A549 (cell line): ENCODE measurements around the gene CD80. TPM values are rescaled to one million over a fixed set of nuclear protein-coding genes. Genes with fewer than 3 reads are reported as not detected.

Source experiments
- ATAC-seq, 2 experiments: fragments of 200-7000 bp in 1 of 2; fragments of >200 bp in 1 of 2; cut with Nextera tagmentation in 1 of 2; cut with Tn5 transposase in 1 of 2; 3 replicates each; pipeline versions ENCODE4 v1.8.0 to v1.9.1; 2018 to 2020; ENCODE audit warnings: mild to moderate bottlenecking in 1 of 2, moderate library complexity in 1 of 2
- CTCF ChIA-PET: fragments of 300-600 bp; sonication (Branson Sonifier 250); formaldehyde crosslinking; extraction: SDS; loops from one replicate; lab custom pipeline; 2021; ENCODE audit warnings: antibody characterized with exemption, inconsistent platforms; lab: Yijun Ruan, JAX
- POLR2A ChIA-PET: fragments of 350-600 bp; formaldehyde crosslinking; extraction: SDS; loops from one replicate; lab custom pipeline; 2021; ENCODE audit warnings: antibody characterized with exemption, inconsistent platforms; lab: Yijun Ruan, JAX
- DNase-seq, 2 experiments: peaks; one replicate each; pipeline versions ENCODE4 v3.0.0 to v3.0.0-alpha.2; 2011 to 2016; ENCODE audit warnings: low read depth in 1 of 2, low spot score in 1 of 2
- FAIRE-seq: peaks from 2 replicates; lab custom pipeline; 2011; peaks lifted over from hg19 to GRCh38; lab: Jason Lieb, UNC
- H3K27ac ChIP-seq, 2 experiments: fragments of >200 bp; sonication (Bioruptor Twin); formaldehyde crosslinking; 3 replicates each; pipeline ENCODE4 v1.5.1; 2016 to 2017
- H3K4me1 ChIP-seq: fragments of >200 bp; sonication (Bioruptor Twin); formaldehyde crosslinking; 3 replicates; pipeline ENCODE4 v1.6.1; 2016
- H3K4me2 ChIP-seq: fragments of >200 bp; sonication (Bioruptor Twin); formaldehyde crosslinking; 3 replicates; pipeline ENCODE4 v1.6.1; 2016
- H3K4me3 ChIP-seq: fragments of >200 bp; sonication (Bioruptor Twin); formaldehyde crosslinking; 3 replicates; pipeline ENCODE4 v1.5.1; 2016
- H3K9me3 ChIP-seq: fragments of >200 bp; sonication (Bioruptor Twin); formaldehyde crosslinking; 3 replicates; pipeline ENCODE4 v1.6.1; 2016
- CBX8 ChIP-seq: fragments of 200-600 bp; sonication (generic); IDR thresholded peaks from 2 replicates; pipeline ENCODE4 v1.6.1; 2016
- CHD4 ChIP-seq: fragments of 200-600 bp; sonication (generic); IDR thresholded peaks from 2 replicates; pipeline ENCODE4 v1.6.1; 2016; ENCODE audit warnings: antibody characterized with exemption, mild to moderate bottlenecking, borderline replicate concordance
- CTCF ChIP-seq: fragments of >200 bp; sonication (Bioruptor Twin); formaldehyde crosslinking; IDR thresholded peaks from 3 replicates; pipeline ENCODE4 v1.5.1; 2016
- EHF ChIP-seq: fragments of 250-450 bp; sonication (Bioruptor Pico); IDR thresholded peaks from 2 replicates; pipeline ENCODE4 v1.5.0; 2020; ENCODE audit warnings: mild to moderate bottlenecking
- EHMT2 ChIP-seq: fragments of 200-600 bp; sonication (generic); IDR thresholded peaks from 2 replicates; pipeline ENCODE4 v1.6.1; 2016; ENCODE audit warnings: antibody characterized with exemption, low read depth, mild to moderate bottlenecking, moderate library complexity
- ELK1 ChIP-seq: fragments of 150-350 bp; IDR thresholded peaks from 2 replicates; pipeline ENCODE4 v1.6.1; 2014; ENCODE audit warnings: low read depth, mild to moderate bottlenecking, low read length
- EP300 ChIP-seq, 2 experiments: fragments of >200 bp; sonication (Bioruptor Twin); formaldehyde crosslinking; IDR thresholded peaks; 2 replicates in 1 of 2; 3 replicates in 1 of 2; pipeline ENCODE4 v1.6.1; 2016 to 2017
- FOXS1 ChIP-seq: fragments of 250-450 bp; sonication (Bioruptor Pico); IDR thresholded peaks from 2 replicates; pipeline ENCODE4 v1.5.0; 2020; ENCODE audit warnings: mild to moderate bottlenecking, moderate library complexity
- GATA3 ChIP-seq: IDR thresholded peaks from 2 replicates; pipeline ENCODE4 v1.6.1; 2012; ENCODE audit warnings: borderline replicate concordance
- JUNB ChIP-seq: fragments of >200 bp; sonication (Bioruptor Twin); formaldehyde crosslinking; IDR thresholded peaks from 2 replicates; pipeline ENCODE4 v1.6.1; 2016
- MAFK ChIP-seq: fragments of 450-650 bp; IDR thresholded peaks from 2 replicates; pipeline ENCODE4 v1.6.1; 2014; ENCODE audit not compliant: partially characterized antibody
- MYC ChIP-seq: IDR thresholded peaks from 2 replicates; pipeline ENCODE4 v1.6.1; 2012; ENCODE audit warnings: mild to moderate bottlenecking, inconsistent platforms, low read length, improper control_type of control experiment, borderline replicate concordance
- POLR2A ChIP-seq: IDR thresholded peaks from 2 replicates; pipeline ENCODE4 v1.6.1; 2012; ENCODE audit warnings: mild to moderate bottlenecking, low read length
- RAD21 ChIP-seq, 2 experiments: fragments of >200 bp in 1 of 2; sonication (Bioruptor Twin) in 1 of 2; formaldehyde crosslinking in 1 of 2; IDR thresholded peaks in 1 of 2; conservative IDR thresholded peaks in 1 of 2; 2 replicates in 1 of 2; 3 replicates in 1 of 2; pipeline ENCODE4 v1.6.1; 2012 to 2018; ENCODE audit warnings: inconsistent platforms in 1 of 2
- RCOR1 ChIP-seq: fragments of 150-350 bp; IDR thresholded peaks from 2 replicates; pipeline ENCODE4 v1.6.1; 2014; ENCODE audit warnings: antibody characterized with exemption, low read length, low read depth
- ZSCAN20 ChIP-seq: fragments of 250-450 bp; sonication (Bioruptor Pico); IDR thresholded peaks from 2 replicates; pipeline ENCODE4 v1.8.0; 2022; ENCODE audit warnings: mild to moderate bottlenecking, moderate library complexity
- WGBS: methylation state at CpG from one replicate; pipeline ENCODE4 v1.1.6; 2017; ENCODE audit errors: missing lambda C conversion rate; 5-methylcytosine and 5-hydroxymethylcytosine counted together
- polyA plus RNA-seq, 4 experiments: library from polyadenylated mRNA; depleted of rRNA in 3 of 4; stranded (reverse); fragments of >200 nt; fragmentation: RNase III in 1 of 4; extraction: RNeasy Plus Mini Kit Qiagen cat#74134 plus additional on column Dnase treatment in 1 of 4; gene quantifications; 2 replicates in 3 of 4; 3 replicates in 1 of 4; pipeline ENCODE4 v1.2.3, GENCODE V29; 2011 to 2017
- TF ChIP-seq, protein P1 (sequence below): fragments of 200-600 bp; sonication (generic); IDR thresholded peaks from 2 replicates; pipeline ENCODE4 v1.6.1; 2016; ENCODE audit warnings: antibody characterized with exemption, mild to moderate bottlenecking, moderate library complexity
- TF ChIP-seq, protein P2 (sequence below): fragments of 450-650 bp; IDR thresholded peaks from 2 replicates; pipeline ENCODE4 v1.6.1; 2014; ENCODE audit warnings: antibody characterized with exemption
- TF ChIP-seq, protein P3 (sequence below): fragments of 250-450 bp; sonication (Bioruptor Pico); IDR thresholded peaks from 2 replicates; pipeline ENCODE4 v1.5.0; 2020; ENCODE audit warnings: low read depth, mild to moderate bottlenecking, moderate library complexity

The CD80 gene
- polyA plus RNA-seq, 2 of the 4 experiments (the other 2 are of a cell fraction): 0.08 TPM; not detected in 1

DNA sequence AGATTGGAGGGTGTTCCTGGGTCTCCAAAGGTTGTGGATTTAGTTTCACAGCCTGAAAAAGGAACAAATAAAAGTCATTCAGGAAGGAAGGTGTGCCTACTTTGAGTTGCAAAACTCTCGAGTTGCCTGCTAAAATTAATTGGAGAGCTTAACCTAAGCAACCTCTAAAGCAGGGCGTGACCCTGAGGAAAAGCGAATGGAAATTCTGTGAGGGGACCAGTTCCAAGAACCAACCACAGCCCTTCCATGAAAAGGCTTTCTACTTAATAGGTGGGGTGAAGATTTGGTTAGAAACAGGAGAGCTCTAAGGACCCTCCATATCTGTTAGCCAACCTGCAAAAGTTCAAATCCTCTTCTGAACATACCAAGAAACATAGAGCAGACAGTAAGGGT is 1.5 kb downstream of the CD80 start:
- CTCF ChIA-PET: interaction anchor here (0.5 to 2.8 kb wide), 4 partner anchors 18 to 674 kb away, joined by 3 to 15 read pairs (median 4); no protein-coding TSS in a partner anchor
- FAIRE-seq: no peak

More for the DNA sequence above, 1.5 kb downstream of the CD80 start:
- no peak overlapping the region for H3K4me3 ChIP-seq
- no peaks in the 10 kb centered on the region for H3K9me3 ChIP-seq
- H3K4me2 ChIP-seq: no peak overlapping the region
- POLR2A ChIA-PET: no interaction called here
- 0 out of 3 replicates have a peak, but pooled peaks cover 3% of the 10 kb centered on the region for H3K4me1 ChIP-seq
- WGBS: 63% methylated on average over 3 of the region's 3 CpGs
- TF ChIP-seq EP300 (IDR thresholded peaks at IDR 0.05) (no peak), GATA3 (no peak), CHD4 (no peak), FOXS1 (CRISPR knock-in tag) (no peak), RAD21 (conservative IDR thresholded peaks at IDR 0.05 in 1 of 2, IDR thresholded peaks at IDR 0.05 in 1 of 2) (no peak), CTCF (no peak), MAFK (no peak), ELK1 (no peak), EHF (no peak), EHMT2 (no peak), JUNB (no peak), ZSCAN20 (CRISPR knock-in tag) (no peak), CBX8 (no peak), POLR2A (no peak), MYC (no peak), RCOR1 (no peak)
- TF ChIP-seq, protein P1, sequence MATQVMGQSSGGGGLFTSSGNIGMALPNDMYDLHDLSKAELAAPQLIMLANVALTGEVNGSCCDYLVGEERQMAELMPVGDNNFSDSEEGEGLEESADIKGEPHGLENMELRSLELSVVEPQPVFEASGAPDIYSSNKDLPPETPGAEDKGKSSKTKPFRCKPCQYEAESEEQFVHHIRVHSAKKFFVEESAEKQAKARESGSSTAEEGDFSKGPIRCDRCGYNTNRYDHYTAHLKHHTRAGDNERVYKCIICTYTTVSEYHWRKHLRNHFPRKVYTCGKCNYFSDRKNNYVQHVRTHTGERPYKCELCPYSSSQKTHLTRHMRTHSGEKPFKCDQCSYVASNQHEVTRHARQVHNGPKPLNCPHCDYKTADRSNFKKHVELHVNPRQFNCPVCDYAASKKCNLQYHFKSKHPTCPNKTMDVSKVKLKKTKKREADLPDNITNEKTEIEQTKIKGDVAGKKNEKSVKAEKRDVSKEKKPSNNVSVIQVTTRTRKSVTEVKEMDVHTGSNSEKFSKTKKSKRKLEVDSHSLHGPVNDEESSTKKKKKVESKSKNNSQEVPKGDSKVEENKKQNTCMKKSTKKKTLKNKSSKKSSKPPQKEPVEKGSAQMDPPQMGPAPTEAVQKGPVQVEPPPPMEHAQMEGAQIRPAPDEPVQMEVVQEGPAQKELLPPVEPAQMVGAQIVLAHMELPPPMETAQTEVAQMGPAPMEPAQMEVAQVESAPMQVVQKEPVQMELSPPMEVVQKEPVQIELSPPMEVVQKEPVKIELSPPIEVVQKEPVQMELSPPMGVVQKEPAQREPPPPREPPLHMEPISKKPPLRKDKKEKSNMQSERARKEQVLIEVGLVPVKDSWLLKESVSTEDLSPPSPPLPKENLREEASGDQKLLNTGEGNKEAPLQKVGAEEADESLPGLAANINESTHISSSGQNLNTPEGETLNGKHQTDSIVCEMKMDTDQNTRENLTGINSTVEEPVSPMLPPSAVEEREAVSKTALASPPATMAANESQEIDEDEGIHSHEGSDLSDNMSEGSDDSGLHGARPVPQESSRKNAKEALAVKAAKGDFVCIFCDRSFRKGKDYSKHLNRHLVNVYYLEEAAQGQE: no peak
- TF ChIP-seq, protein P2, sequence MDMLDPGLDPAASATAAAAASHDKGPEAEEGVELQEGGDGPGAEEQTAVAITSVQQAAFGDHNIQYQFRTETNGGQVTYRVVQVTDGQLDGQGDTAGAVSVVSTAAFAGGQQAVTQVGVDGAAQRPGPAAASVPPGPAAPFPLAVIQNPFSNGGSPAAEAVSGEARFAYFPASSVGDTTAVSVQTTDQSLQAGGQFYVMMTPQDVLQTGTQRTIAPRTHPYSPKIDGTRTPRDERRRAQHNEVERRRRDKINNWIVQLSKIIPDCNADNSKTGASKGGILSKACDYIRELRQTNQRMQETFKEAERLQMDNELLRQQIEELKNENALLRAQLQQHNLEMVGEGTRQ: no peak
- TF ChIP-seq, protein P3, sequence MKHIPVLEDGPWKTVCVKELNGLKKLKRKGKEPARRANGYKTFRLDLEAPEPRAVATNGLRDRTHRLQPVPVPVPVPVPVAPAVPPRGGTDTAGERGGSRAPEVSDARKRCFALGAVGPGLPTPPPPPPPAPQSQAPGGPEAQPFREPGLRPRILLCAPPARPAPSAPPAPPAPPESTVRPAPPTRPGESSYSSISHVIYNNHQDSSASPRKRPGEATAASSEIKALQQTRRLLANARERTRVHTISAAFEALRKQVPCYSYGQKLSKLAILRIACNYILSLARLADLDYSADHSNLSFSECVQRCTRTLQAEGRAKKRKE: no peak
- ATAC-seq (no peak), DNase-seq (no peak)
- no peak overlapping the region for H3K27ac ChIP-seq
